Measurements from ENCODE around the gene IPO13. TPM values are rescaled to one million over a fixed set of nuclear protein-coding genes. Genes with fewer than 3 reads are reported as not detected.

IPO13 gene
- total and polyA plus RNA-seq, 10 of the 15 experiments (the other 5 are each of a cell fraction or from before 2014, with no cell fraction given): 7.1 to 26.6 (median 15.9) TPM

DNA sequence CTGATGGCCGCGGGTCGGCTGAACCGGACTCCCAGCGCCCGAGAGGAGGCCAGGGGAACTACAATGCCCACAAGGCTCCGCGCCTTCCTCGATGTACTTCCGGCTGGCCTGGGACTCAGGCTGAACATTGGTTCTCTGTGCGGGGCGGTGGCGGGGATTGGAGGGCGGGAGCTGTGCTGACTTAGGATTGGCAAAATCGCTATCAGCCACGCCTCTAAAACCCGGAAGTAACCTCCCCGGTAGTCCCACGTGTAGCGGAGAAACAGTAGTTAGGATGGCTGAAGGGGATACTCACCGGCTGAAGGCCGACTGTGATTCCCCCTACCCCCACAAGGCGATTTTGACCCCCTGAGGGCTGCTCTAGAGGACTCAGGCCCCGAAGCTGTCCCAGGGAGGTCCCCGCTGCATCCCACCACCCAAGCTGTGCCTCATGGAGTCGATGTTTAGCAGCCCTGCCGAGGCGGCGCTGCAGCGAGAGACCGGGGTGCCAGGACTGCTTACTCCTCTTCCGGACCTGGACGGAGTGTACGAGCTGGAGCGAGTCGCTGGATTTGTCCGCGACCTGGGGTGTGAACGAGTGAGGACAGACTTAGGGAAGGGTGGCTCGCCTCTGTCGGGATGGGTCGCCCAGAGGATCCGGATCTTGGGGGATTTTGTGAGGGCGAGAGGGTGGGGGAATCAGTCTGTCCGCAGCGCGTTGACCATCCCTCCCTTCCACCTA is 23.2 kb downstream of the IPO13 start, which contains the start of gene DPH2:
TSS of gene DPH2 (plus strand) at position 265 of the 721 bp plus-strand sequence. CDS start at position 431, 166 bp downstream.
- H3K9me3 ChIP-seq (replicated peaks; ENCODE audit: control insufficient read depth, insufficient read depth, low read length): no peaks in the 10 kb centered on the region
- SMC1A ChIA-PET (ENCODE audit: uncharacterized antibody, unreplicated experiment): interaction anchor here (1.0 kb wide), 1 partner anchor 78 kb away, joined by 3 read pairs; no protein-coding TSS in a partner anchor
- FAIRE-seq (peak; percentile 96), DNase-seq (ENCODE audit: low read depth, low spot score) (peak; percentile 91), ATAC-seq (peak; percentile 94)
- peak within 1 kb of the TSS; percentile 98 for H3K4me3 ChIP-seq
- CTCF ChIA-PET: interaction anchor here (0.6 to 2.0 kb wide), 4 partner anchors 23 to 320 kb away, joined by 3 to 6 read pairs (median 4); partner anchors contain the start of gene KDM4A
- peak within 1 kb of the TSS; percentile 93 for H3K4me2 ChIP-seq (ENCODE audit: control insufficient read depth, insufficient read depth)
- H3K27ac ChIP-seq (ENCODE audit: control insufficient read depth, insufficient read depth): peak within 1 kb of the TSS; percentile 60
- H3K36me3 ChIP-seq (ENCODE audit: control insufficient read depth in 2 of 2, insufficient read depth in 2 of 2, low read length in 1 of 2): peaks cover 8 to 11% of the 10 kb centered on the region in 2 experiments; a peak in 3 of 4 replicates
- peak within 1 kb of the TSS; percentile 46 for H2AFZ ChIP-seq (ENCODE audit: control insufficient read depth, low read depth, low read length)
- RAD21 ChIA-PET (ENCODE audit: unreplicated experiment): interaction anchor here (2.6 kb wide), 1 partner anchor 207 kb away, joined by 6 read pairs; no protein-coding TSS in a partner anchor
- H3K27me3 ChIP-seq (replicated peaks in 1 of 2; ENCODE audit: control insufficient read depth in 2 of 2, insufficient read depth in 2 of 2, low read length in 1 of 2): no peaks in the 10 kb centered on the region
- intact Hi-C loops (cut with micrococcal nuclease; ENCODE audit: unreplicated experiment) (loop anchor here (1.0 kb wide), 1 partner anchor 24 kb away; the partner anchor contains the start of gene IPO13), in situ Hi-C loops (cut with MboI) (no loop called here)
- H3K4me1 ChIP-seq (ENCODE audit: control insufficient read depth, insufficient read depth, low read length): peaks cover 18% of the 10 kb centered on the region
- no peaks in the 10 kb centered on the region for H4K20me1 ChIP-seq (ENCODE audit: control insufficient read depth, insufficient read depth)
- BruUV-seq (replicated peaks): TSS peak; percentile 73
- peak within 1 kb of the TSS; percentile 89 for H3K9ac ChIP-seq (ENCODE audit: control insufficient read depth, insufficient read depth, low read length)
- WGBS (ENCODE audit: insufficient coverage, insufficient replicate concordance, low lambda C conversion rate, missing lambda C conversion rate): 1% methylated on average over 46 of the region's 47 CpGs
- peaks cover 18% of the 10 kb centered on the region for H3K79me2 ChIP-seq (ENCODE audit: control insufficient read depth, insufficient read depth, low read length)
- POLR2A ChIA-PET: interaction anchor here (1.0 kb wide), 2 partner anchors 17 to 23 kb away, joined by 3 read pairs; partner anchors contain the start of gene IPO13
- peak; percentile 78 for TF ChIP-seq RAD51 (IDR thresholded peaks at IDR 0.05)
- no peak for TF ChIP-seq EGR1 (IDR thresholded peaks at IDR 0.05; ENCODE audit: borderline replicate concordance in 1 of 2, low read depth in 2 of 2, low read length in 2 of 2)
- TF ChIP-seq RELA (IDR thresholded peaks at IDR 0.05; ENCODE audit: borderline replicate concordance, partially characterized antibody): no peak
- TF ChIP-seq NFYB (IDR thresholded peaks at IDR 0.05; ENCODE audit: insufficient read depth, low read depth, low read length): peak; percentile 91
- TF ChIP-seq, protein P1, sequence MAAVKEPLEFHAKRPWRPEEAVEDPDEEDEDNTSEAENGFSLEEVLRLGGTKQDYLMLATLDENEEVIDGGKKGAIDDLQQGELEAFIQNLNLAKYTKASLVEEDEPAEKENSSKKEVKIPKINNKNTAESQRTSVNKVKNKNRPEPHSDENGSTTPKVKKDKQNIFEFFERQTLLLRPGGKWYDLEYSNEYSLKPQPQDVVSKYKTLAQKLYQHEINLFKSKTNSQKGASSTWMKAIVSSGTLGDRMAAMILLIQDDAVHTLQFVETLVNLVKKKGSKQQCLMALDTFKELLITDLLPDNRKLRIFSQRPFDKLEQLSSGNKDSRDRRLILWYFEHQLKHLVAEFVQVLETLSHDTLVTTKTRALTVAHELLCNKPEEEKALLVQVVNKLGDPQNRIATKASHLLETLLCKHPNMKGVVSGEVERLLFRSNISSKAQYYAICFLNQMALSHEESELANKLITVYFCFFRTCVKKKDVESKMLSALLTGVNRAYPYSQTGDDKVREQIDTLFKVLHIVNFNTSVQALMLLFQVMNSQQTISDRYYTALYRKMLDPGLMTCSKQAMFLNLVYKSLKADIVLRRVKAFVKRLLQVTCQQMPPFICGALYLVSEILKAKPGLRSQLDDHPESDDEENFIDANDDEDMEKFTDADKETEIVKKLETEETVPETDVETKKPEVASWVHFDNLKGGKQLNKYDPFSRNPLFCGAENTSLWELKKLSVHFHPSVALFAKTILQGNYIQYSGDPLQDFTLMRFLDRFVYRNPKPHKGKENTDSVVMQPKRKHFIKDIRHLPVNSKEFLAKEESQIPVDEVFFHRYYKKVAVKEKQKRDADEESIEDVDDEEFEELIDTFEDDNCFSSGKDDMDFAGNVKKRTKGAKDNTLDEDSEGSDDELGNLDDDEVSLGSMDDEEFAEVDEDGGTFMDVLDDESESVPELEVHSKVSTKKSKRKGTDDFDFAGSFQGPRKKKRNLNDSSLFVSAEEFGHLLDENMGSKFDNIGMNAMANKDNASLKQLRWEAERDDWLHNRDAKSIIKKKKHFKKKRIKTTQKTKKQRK (IDR thresholded peaks at IDR 0.05; ENCODE audit: low read depth, low read length): peak; percentile 63
- TF ChIP-seq CHD1 (IDR thresholded peaks at IDR 0.05; ENCODE audit: low read depth, low read length): no peak
- no peak for TF ChIP-seq CEBPB (IDR thresholded peaks at IDR 0.05; ENCODE audit: borderline replicate concordance in 1 of 2, low read depth in 2 of 2, low read length in 2 of 2)
- no peak for TF ChIP-seq KLF5 (IDR thresholded peaks at IDR 0.05; ENCODE audit: partially characterized antibody)
- TF ChIP-seq, protein P2, sequence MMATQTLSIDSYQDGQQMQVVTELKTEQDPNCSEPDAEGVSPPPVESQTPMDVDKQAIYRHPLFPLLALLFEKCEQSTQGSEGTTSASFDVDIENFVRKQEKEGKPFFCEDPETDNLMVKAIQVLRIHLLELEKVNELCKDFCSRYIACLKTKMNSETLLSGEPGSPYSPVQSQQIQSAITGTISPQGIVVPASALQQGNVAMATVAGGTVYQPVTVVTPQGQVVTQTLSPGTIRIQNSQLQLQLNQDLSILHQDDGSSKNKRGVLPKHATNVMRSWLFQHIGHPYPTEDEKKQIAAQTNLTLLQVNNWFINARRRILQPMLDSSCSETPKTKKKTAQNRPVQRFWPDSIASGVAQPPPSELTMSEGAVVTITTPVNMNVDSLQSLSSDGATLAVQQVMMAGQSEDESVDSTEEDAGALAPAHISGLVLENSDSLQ (IDR thresholded peaks at IDR 0.05): peak; percentile 48; the same call in 1 of the 2 replicates
- TF ChIP-seq HCFC1 (IDR thresholded peaks at IDR 0.05; ENCODE audit: low read length): peak; percentile 92
- TF ChIP-seq SREBF1 (IDR thresholded peaks at IDR 0.05; ENCODE audit: low read length): peak; percentile 84
- TF ChIP-seq FOS (IDR thresholded peaks at IDR 0.05; ENCODE audit: borderline replicate concordance, extremely low read depth, insufficient read length): peak; percentile 51
- peak; percentile 89 for TF ChIP-seq SP1 (IDR thresholded peaks at IDR 0.05; ENCODE audit: low read depth, low read length)
- peak; percentile 77; the same call in 1 of the 2 replicates for TF ChIP-seq TARDBP (IDR thresholded peaks at IDR 0.05; ENCODE audit: borderline replicate concordance)
- no peak for TF ChIP-seq HDAC6 (IDR thresholded peaks at IDR 0.05; ENCODE audit: unreplicated experiment)
- TF ChIP-seq BHLHE40 (IDR thresholded peaks at IDR 0.05; ENCODE audit: borderline replicate concordance in 1 of 2, low read depth in 2 of 2, low read length in 1 of 2): peak; percentile 29 to 31; a peak in 1 of 4 replicates
- peak; percentile 85 for TF ChIP-seq CREM (IDR thresholded peaks at IDR 0.05; ENCODE audit: low read depth)
- TF ChIP-seq NFIC (IDR thresholded peaks at IDR 0.05; ENCODE audit: low read depth, low read length): no peak
- no peak for TF ChIP-seq CHD4 (IDR thresholded peaks at IDR 0.05)
- TF ChIP-seq NBN (IDR thresholded peaks at IDR 0.05): 0 out of 2 replicates have a peak, but pooled peaks have one; percentile 4
- TF ChIP-seq GABPA (IDR thresholded peaks at IDR 0.05; ENCODE audit: low read depth): peak; percentile 96

All from GM12878 (cell line).